ENCODE results near the gene INPP5B.

The INPP5B gene

GRCh38 chr1:37839676-37840075, 107.2 kb downstream of the INPP5B start:
- H3K4me1 ChIP-seq (ENCODE audit: insufficient read depth, low read length, poor library complexity, severe bottlenecking), result no peaks in the 10 kb centered on the region
- TF ChIP-seq EZH2phosphoT487 (IDR thresholded peaks at IDR 0.05; ENCODE audit: borderline replicate concordance), result no peak
- TF ChIP-seq CTCF (conservative IDR thresholded peaks at IDR 0.05; ENCODE audit: low read length), result no peak
- no peak overlapping the region for H3K4me3 ChIP-seq (ENCODE audit: low read length, poor library complexity, severe bottlenecking)
- H3K9ac ChIP-seq (ENCODE audit: low read depth, low read length, poor library complexity, severe bottlenecking), result no peak overlapping the region
- H3K9me2 ChIP-seq (replicated peaks; ENCODE audit: low read depth, low read length), result no peaks in the 10 kb centered on the region
- no peaks in the 10 kb centered on the region for H3F3A ChIP-seq (ENCODE audit: low read depth)
- H2AFZ ChIP-seq (ENCODE audit: low read length), result no peak overlapping the region
- no peak overlapping the region for H3K4me2 ChIP-seq (ENCODE audit: low read depth, low read length, poor library complexity, severe bottlenecking)
- H3K27me3 ChIP-seq (ENCODE audit: insufficient read depth, low read length, poor library complexity, severe bottlenecking), result no peaks in the 10 kb centered on the region
- no peaks in the 10 kb centered on the region for H3K9me3 ChIP-seq (ENCODE audit: insufficient read depth, low read depth, low read length)
- peaks cover 48% of the 10 kb centered on the region; the same call in 1 of the 2 replicates for H3K36me3 ChIP-seq (ENCODE audit: insufficient read depth, low read length)
- H3K79me2 ChIP-seq (ENCODE audit: insufficient read depth, low read length), result peaks cover 4% of the 10 kb centered on the region; the same call in 1 of the 2 replicates
- no peaks in the 10 kb centered on the region for H4K20me1 ChIP-seq (ENCODE audit: insufficient read depth, low read length, poor library complexity, severe bottlenecking)

- Histone ChIP-seq H3K4me3 (ENCODE audit: low read length, poor library complexity, severe bottlenecking) (no peak overlapping the region), H3K9ac (ENCODE audit: low read depth, low read length, poor library complexity, severe bottlenecking) (no peak overlapping the region), H3K9me3 (ENCODE audit: insufficient read depth, low read depth, low read length) (no peaks in the 10 kb centered on the region), H3F3A (ENCODE audit: low read depth) (no peaks in the 10 kb centered on the region), H3K27me3 (ENCODE audit: insufficient read depth, low read length, poor library complexity, severe bottlenecking) (no peaks in the 10 kb centered on the region), H4K20me1 (ENCODE audit: insufficient read depth, low read length, poor library complexity, severe bottlenecking) (no peaks in the 10 kb centered on the region), H2AFZ (ENCODE audit: low read length) (no peak overlapping the region), H3K36me3 (ENCODE audit: insufficient read depth, low read length) (peaks cover 65% of the 10 kb centered on the region; the same call in 1 of the 2 replicates), H3K9me2 (replicated peaks; ENCODE audit: low read depth, low read length) (no peaks in the 10 kb centered on the region), H3K4me2 (ENCODE audit: low read depth, low read length, poor library complexity, severe bottlenecking) (no peak overlapping the region), H3K4me1 (ENCODE audit: insufficient read depth, low read length, poor library complexity, severe bottlenecking) (no peaks in the 10 kb centered on the region), H3K79me2 (ENCODE audit: insufficient read depth, low read length) (no peaks in the 10 kb centered on the region)
- TF ChIP-seq CTCF (conservative IDR thresholded peaks at IDR 0.05; ENCODE audit: low read length) (no peak), EZH2phosphoT487 (IDR thresholded peaks at IDR 0.05; ENCODE audit: borderline replicate concordance) (no peak)
Observed at GRCh38 chr1:37836788-37837187, 110.1 kb downstream of the INPP5B start.

GRCh38 chr1:37831809-37832208, 115.0 kb downstream of the INPP5B start:
- Histone ChIP-seq H3K27me3 (ENCODE audit: insufficient read depth, low read length, poor library complexity, severe bottlenecking) (no peaks in the 10 kb centered on the region), H3K79me2 (ENCODE audit: insufficient read depth, low read length) (no peaks in the 10 kb centered on the region), H3K4me1 (ENCODE audit: insufficient read depth, low read length, poor library complexity, severe bottlenecking) (no peaks in the 10 kb centered on the region), H4K20me1 (ENCODE audit: insufficient read depth, low read length, poor library complexity, severe bottlenecking) (no peaks in the 10 kb centered on the region), H2AFZ (ENCODE audit: low read length) (no peak overlapping the region), H3K4me3 (ENCODE audit: low read length, poor library complexity, severe bottlenecking) (no peak overlapping the region), H3K9me3 (ENCODE audit: insufficient read depth, low read depth, low read length) (no peaks in the 10 kb centered on the region), H3K9me2 (replicated peaks; ENCODE audit: low read depth, low read length) (no peaks in the 10 kb centered on the region), H3K36me3 (ENCODE audit: insufficient read depth, low read length) (peaks cover 70% of the 10 kb centered on the region; the same call in 1 of the 2 replicates), H3F3A (ENCODE audit: low read depth) (no peaks in the 10 kb centered on the region), H3K9ac (ENCODE audit: low read depth, low read length, poor library complexity, severe bottlenecking) (no peak overlapping the region), H3K4me2 (ENCODE audit: low read depth, low read length, poor library complexity, severe bottlenecking) (no peak overlapping the region)
- TF ChIP-seq EZH2phosphoT487 (IDR thresholded peaks at IDR 0.05; ENCODE audit: borderline replicate concordance) (no peak), CTCF (conservative IDR thresholded peaks at IDR 0.05; ENCODE audit: low read length) (no peak)

All from Loucy (cell line).